NCI-H510A (cell line): Measurements from ENCODE around the gene PGLYRP3.

Source experiments
- DNase-seq: peaks from one replicate; lab custom pipeline; 2025; lab: John Stamatoyannopoulos, UW

Gene PGLYRP3

GRCh38 chr1:153260585-153261280 lies 52.0 kb downstream of the PGLYRP3 start:
- no peak for DNase-seq

GRCh38 chr1:153259387-153259786 lies 53.4 kb downstream of the PGLYRP3 start, which contains the start of gene LORICRIN:
Gene LORICRIN, plus strand, starts transcription at chr1:153259687. Its CDS starts 1,263 bp downstream, at chr1:153260950.
- no peak for DNase-seq

- no peak for DNase-seq
These were observed 59.1 kb downstream of the PGLYRP3 start for GRCh38 chr1:153253693-153254092.

- no peak for DNase-seq
These were observed 59.7 kb downstream of the PGLYRP3 start for GRCh38 chr1:153253076-153253475.

- no peak for DNase-seq
These were observed 60.8 kb downstream of the PGLYRP3 start for GRCh38 chr1:153251988-153252387.

GRCh38 chr1:153251562-153251961 lies 61.2 kb downstream of the PGLYRP3 start:
- no peak for DNase-seq

- DNase-seq, result no peak
These were observed 61.7 kb downstream of the PGLYRP3 start for GRCh38 chr1:153251087-153251486.

GRCh38 chr1:153250166-153250565 lies 62.6 kb downstream of the PGLYRP3 start:
- no peak for DNase-seq

- no peak for DNase-seq
These were observed 64.4 kb downstream of the PGLYRP3 start for GRCh38 chr1:153248176-153248879.
